ENCODE measurements around the gene NDUFV1. TPM values are rescaled to one million over a fixed set of nuclear protein-coding genes. Genes with fewer than 3 reads are reported as not detected.

The NDUFV1 gene
- total and polyA plus RNA-seq, 2 of the 4 experiments (the other 2 are of a cell fraction), result 120 to 133 TPM

- Histone ChIP-seq H3K4me3 (ENCODE audit: insufficient read depth, low read depth, low read length) (no peak overlapping the region), H2BK15ac (ENCODE audit: low read depth, low read length) (no peak overlapping the region), H3K9me1 (ENCODE audit: insufficient read depth, low read length) (peaks cover 7% of the 10 kb centered on the region; the same call in 1 of the 2 replicates), H3K56ac (ENCODE audit: extremely low read depth, insufficient read depth, low read length) (no peak overlapping the region), H4K20me1 (ENCODE audit: insufficient read depth, low read length) (0 out of 2 replicates have a peak, but pooled peaks cover 4% of the 10 kb centered on the region), H3K23ac (ENCODE audit: low read depth, low read length) (no peak overlapping the region), H3K27ac (ENCODE audit: insufficient read depth, low read length) (no peak overlapping the region), H2AK9ac (replicated peaks; ENCODE audit: low read depth, low read length, poor library complexity) (no peak overlapping the region), H2AFZ (replicated peaks; ENCODE audit: low read length, poor library complexity) (no peak overlapping the region), H3K4ac (ENCODE audit: low read depth, low read length) (no peak overlapping the region), H3K14ac (replicated peaks; ENCODE audit: low read depth, low read length) (no peak overlapping the region), H3K36me3 (ENCODE audit: control insufficient read depth, insufficient read depth, low read length) (no peaks in the 10 kb centered on the region), H3K9ac (ENCODE audit: low read depth, low read length) (no peak overlapping the region), H4K5ac (ENCODE audit: low read depth, low read length) (no peak overlapping the region), H3K18ac (ENCODE audit: low read depth, low read length) (no peak overlapping the region), H3K4me1 (ENCODE audit: control insufficient read depth, insufficient read depth, low read length) (no peaks in the 10 kb centered on the region), H3K9me3 (ENCODE audit: control insufficient read depth, insufficient read depth, low read length) (peaks cover 3% of the 10 kb centered on the region), H2BK5ac (ENCODE audit: low read depth, low read length, poor library complexity, severe bottlenecking) (no peak overlapping the region), H3K27me3 (ENCODE audit: control insufficient read depth, insufficient read depth, low read length) (peaks cover 7% of the 10 kb centered on the region), H2BK120ac (ENCODE audit: low read depth, low read length) (no peak overlapping the region), H2BK20ac (ENCODE audit: low read depth, low read length) (no peak overlapping the region), H3K79me1 (ENCODE audit: low read depth in 1 of 2, low read length in 2 of 2) (no peaks in the 10 kb centered on the region), H3K4me2 (ENCODE audit: low read depth, low read length) (no peak overlapping the region), H2AK5ac (ENCODE audit: low read depth, low read length) (no peak overlapping the region), H4K8ac (ENCODE audit: low read depth in 2 of 2, low read length in 2 of 2) (no peak overlapping the region), H4K91ac (ENCODE audit: insufficient read depth, low read depth, low read length) (no peak overlapping the region)
- CTCF ChIA-PET, result no interaction called here
- 19% methylated on average over 4 of the region's 15 CpGs; no CpG with 5 or more reads in 1 of the 2 experiments for whole genome bisulfite sequencing, 2 experiments (ENCODE audit: extremely low coverage in 2 of 2, insufficient read length in 1 of 2)
- in situ Hi-C loops (cut with MboI; ENCODE audit: low sequenced_read_pairs) (no loop called here), dilution Hi-C loops (cut with HindIII; ENCODE audit: low sequenced_read_pairs, unreplicated experiment) (no loop called here), intact Hi-C loops (cut with micrococcal nuclease) (no loop called here)
- POLR2A ChIA-PET (ENCODE audit: unreplicated experiment), result no interaction called here
- TF ChIP-seq USF2 (IDR thresholded peaks at IDR 0.05; ENCODE audit: low read depth, low read length), result no peak
- no peak for DNase-seq
- no peak for ATAC-seq (ENCODE audit: low read depth)
- no TSS peak for BruUV-seq (replicated peaks)
Measured at GRCh38 chr11:67652965-67653845, 46.5 kb downstream of the NDUFV1 start.
